ENCODE results near the gene MTCL1. TPM values are rescaled to one million over a fixed set of nuclear protein-coding genes. Genes with fewer than 3 reads are reported as not detected.

MTCL1 gene
- total and polyA plus RNA-seq, 2 experiments from 2014 or later: 10.6 to 19.7 TPM

- Histone ChIP-seq H3K4me2 (no peak overlapping the region), H3K4me1 (ENCODE audit: insufficient read depth) (peaks cover 18% of the 10 kb centered on the region), H3K36me3 (replicated peaks; ENCODE audit: insufficient read depth, low read depth) (no peaks in the 10 kb centered on the region), H3K4me3 (no peak overlapping the region), H3K27ac (no peak overlapping the region), H2AFZ (no peak overlapping the region), H3K9me3 (ENCODE audit: low read depth) (no peaks in the 10 kb centered on the region), H3K9me2 (replicated peaks; ENCODE audit: insufficient read depth) (no peaks in the 10 kb centered on the region), H4K20me1 (ENCODE audit: insufficient read depth, poor library complexity, severe bottlenecking) (no peaks in the 10 kb centered on the region), H3K79me2 (peaks cover 14% of the 10 kb centered on the region), H3K27me3 (no peaks in the 10 kb centered on the region)
- WGBS (ENCODE audit: low lambda C conversion rate, missing lambda C conversion rate): 69% methylated on average over 9 of the region's 9 CpGs
- no peak for DNase-seq (ENCODE audit: low spot score)
- no peak for TF ChIP-seq EZH2 (IDR thresholded peaks at IDR 0.05; ENCODE audit: borderline replicate concordance)
- no peak for TF ChIP-seq EZH2phosphoT487 (IDR thresholded peaks at IDR 0.05; ENCODE audit: low read depth, severe bottlenecking, unreplicated experiment)
- no peak for TF ChIP-seq CTCF (IDR thresholded peaks at IDR 0.05; ENCODE audit: poor library complexity)
These were observed 15.8 kb downstream of the MTCL1 start for GRCh38 chr18:8721094-8721669.

GRCh38 chr18:8721716-8722115, 16.4 kb downstream of the MTCL1 start:
- peak overlapping the region; percentile 33 for H3K27ac ChIP-seq
- H3K36me3 ChIP-seq (replicated peaks; ENCODE audit: insufficient read depth, low read depth): no peaks in the 10 kb centered on the region
- peaks cover 13% of the 10 kb centered on the region for H3K79me2 ChIP-seq
- no peak overlapping the region for H3K4me2 ChIP-seq
- no peak overlapping the region for H2AFZ ChIP-seq
- H3K4me1 ChIP-seq (ENCODE audit: insufficient read depth): peaks cover 18% of the 10 kb centered on the region
- 96% methylated on average over 5 of the region's 5 CpGs for WGBS (ENCODE audit: low lambda C conversion rate, missing lambda C conversion rate)
- TF ChIP-seq EZH2phosphoT487 (IDR thresholded peaks at IDR 0.05; ENCODE audit: low read depth, severe bottlenecking, unreplicated experiment): no peak
- TF ChIP-seq EZH2 (IDR thresholded peaks at IDR 0.05; ENCODE audit: borderline replicate concordance): no peak
- no peak for TF ChIP-seq CTCF (IDR thresholded peaks at IDR 0.05; ENCODE audit: poor library complexity)
- H3K9me2 ChIP-seq (replicated peaks; ENCODE audit: insufficient read depth): no peaks in the 10 kb centered on the region
- H4K20me1 ChIP-seq (ENCODE audit: insufficient read depth, poor library complexity, severe bottlenecking): no peaks in the 10 kb centered on the region
- H3K9me3 ChIP-seq (ENCODE audit: low read depth): no peaks in the 10 kb centered on the region
- H3K27me3 ChIP-seq: no peaks in the 10 kb centered on the region
- H3K4me3 ChIP-seq: no peak overlapping the region
- peak; percentile 46 for DNase-seq (ENCODE audit: low spot score)

- Histone ChIP-seq H3K4me1 (ENCODE audit: insufficient read depth) (peaks cover 18% of the 10 kb centered on the region), H3K9me2 (replicated peaks; ENCODE audit: insufficient read depth) (no peaks in the 10 kb centered on the region), H3K27me3 (no peaks in the 10 kb centered on the region), H4K20me1 (ENCODE audit: insufficient read depth, poor library complexity, severe bottlenecking) (no peaks in the 10 kb centered on the region), H3K9me3 (ENCODE audit: low read depth) (no peaks in the 10 kb centered on the region), H3K4me2 (no peak overlapping the region), H3K27ac (peak overlapping the region; percentile 34), H3K36me3 (replicated peaks; ENCODE audit: insufficient read depth, low read depth) (no peaks in the 10 kb centered on the region), H3K4me3 (no peak overlapping the region), H3K79me2 (peaks cover 20% of the 10 kb centered on the region), H2AFZ (no peak overlapping the region)
- no peak for DNase-seq (ENCODE audit: low spot score)
- TF ChIP-seq CTCF (IDR thresholded peaks at IDR 0.05; ENCODE audit: poor library complexity) (no peak), EZH2phosphoT487 (IDR thresholded peaks at IDR 0.05; ENCODE audit: low read depth, severe bottlenecking, unreplicated experiment) (no peak), EZH2 (IDR thresholded peaks at IDR 0.05; ENCODE audit: borderline replicate concordance) (no peak)
- WGBS (ENCODE audit: low lambda C conversion rate, missing lambda C conversion rate): 87% methylated on average over 13 of the region's 13 CpGs
These were observed 17.8 kb downstream of the MTCL1 start for GRCh38 chr18:8722946-8723820.

Data from hepatocyte (in vitro differentiated cells).